ENCODE results near the gene NTN1.
A peak's percentile ranks its signal among the peaks of the same experiment; 100 is the strongest.
"Not testable (repeated sequence)": the region's sequence is repeated elsewhere in the genome, so short reads cannot be mapped to it uniquely, and the experiment has no call there.

The NTN1 gene

GRCh38 chr17:9090641-9091096 is 69.4 kb downstream of the NTN1 start:
- DNase-seq = no peak

GRCh38 chr17:9094193-9094592 is 72.9 kb downstream of the NTN1 start:
- no peak for DNase-seq

DNA sequence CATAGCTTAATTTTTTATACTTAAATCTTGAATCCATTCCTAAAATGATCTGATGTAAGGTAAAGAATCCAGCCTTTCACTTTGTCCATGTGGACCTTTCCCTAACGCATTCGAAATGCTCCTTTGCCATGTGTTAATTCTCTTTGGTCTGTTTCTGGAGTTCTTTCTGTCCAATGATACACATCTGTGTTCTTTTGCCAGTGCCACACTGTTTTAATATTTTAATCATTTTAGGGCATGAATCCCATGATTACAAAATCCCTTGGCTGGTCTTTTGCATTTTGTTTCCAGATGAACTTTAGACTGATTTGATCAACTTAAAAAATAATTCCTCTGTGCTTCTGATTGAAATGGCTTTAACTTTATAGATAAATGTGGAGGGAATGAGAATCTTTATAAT is 74.1 kb downstream of the NTN1 start:
- DNase-seq = no peak

DNA sequence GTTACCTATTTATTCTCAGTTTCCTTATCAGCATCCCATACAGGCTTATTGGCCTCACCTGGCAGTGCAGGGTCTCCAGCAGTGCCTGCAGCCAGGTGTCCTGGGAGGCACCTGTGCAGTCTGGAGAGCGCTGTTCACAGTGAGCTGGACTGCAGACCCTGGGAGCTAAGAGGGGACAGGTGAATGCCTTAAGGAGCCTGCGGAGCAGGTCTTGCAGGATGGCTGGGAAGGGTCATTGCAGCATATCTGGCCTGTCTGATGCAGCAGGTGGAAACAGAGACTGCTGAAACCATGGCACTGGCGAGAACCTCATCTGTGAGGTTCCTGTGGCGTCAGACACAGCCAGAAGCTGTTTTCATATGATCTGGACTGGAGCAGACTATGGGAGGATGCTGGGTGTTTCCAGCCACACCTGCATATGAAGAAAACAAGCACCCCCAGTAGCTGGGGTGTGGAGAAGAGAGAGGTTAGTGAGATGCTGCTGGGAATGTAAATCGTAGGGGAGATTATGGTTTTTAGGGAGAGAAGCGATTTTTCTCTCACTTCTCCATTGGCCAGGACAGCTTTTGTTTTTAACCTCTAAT is 77.0 kb downstream of the NTN1 start:
- DNase-seq = no peak

DNA sequence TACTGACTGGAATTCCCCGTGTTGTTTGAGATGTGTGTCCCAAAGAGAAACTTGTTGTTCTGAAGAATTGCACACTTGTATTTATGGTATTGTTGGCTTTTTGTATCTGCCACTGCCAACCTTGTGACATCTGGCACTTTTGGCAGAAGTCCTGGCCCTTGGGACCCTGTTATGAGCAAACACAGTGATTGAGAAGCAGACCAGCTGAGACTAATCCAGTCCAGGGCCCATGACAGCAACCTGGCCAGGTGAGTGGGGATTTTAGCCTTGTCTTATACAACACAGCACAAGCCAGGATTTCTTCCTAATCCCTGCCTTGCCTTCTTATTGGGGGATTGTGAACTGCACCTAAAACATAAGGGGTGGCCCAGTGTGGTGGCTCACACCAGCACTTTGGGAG is 80.0 kb downstream of the NTN1 start:
- DNase-seq = no peak

GRCh38 chr17:9103193-9103592 is 81.9 kb downstream of the NTN1 start:
- not testable (repeated sequence) for DNase-seq

DNA sequence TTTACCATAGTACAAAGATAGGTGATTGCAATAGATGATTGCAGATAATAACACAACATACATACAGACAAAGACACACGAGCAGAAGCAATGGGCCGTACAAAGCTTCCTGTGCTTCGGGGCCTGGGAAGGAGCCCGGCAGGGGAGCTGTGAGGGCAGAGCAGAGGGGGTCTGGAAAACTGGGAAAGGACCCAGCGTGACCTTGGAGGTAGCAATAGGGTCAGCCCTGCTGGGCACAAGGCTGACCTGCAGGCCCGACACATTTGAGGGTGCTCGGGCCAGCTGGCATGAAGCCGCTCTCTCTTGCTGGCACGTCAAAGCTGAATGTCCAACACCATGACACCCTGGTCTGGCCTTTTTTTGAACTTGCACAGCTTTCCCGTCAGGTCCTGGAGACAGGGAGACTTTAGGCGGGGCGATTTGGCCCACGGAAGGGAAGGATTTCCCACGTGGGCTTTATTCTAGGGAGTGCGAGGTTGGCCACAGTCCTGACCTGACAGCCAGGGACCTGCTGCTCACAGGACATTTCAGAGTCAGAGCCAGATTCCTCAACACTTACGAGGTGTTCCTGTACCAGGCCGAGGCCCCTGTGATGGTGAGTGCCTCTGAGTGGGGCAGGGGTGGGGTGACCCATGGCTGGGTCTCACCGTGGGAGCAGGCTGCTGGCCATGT is 83.2 kb downstream of the NTN1 start:
- DNase-seq = no peak

- DNase-seq = no peak
These were observed 84.0 kb downstream of the NTN1 start for GRCh38 chr17:9105068-9105868.

DNA sequence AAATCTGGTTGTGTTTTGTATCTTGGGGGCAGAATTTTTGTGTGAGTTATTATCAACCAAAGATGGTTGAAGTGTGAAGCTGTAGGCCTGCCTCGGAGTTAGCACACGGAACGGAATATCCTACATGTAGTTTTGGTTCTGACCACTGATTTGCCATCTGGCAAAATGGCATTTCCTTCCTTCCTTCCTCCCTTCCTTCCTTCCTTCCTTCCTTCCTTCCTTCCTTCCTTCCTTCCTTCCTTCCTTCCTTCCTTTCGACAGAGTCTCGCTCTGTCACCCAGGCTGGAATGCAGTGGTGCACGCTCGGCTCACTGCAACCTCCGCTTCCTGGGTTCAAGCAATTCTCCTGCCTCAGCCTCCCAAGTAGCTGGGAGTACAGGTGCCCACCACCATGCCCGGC is 85.0 kb downstream of the NTN1 start:
- not testable (repeated sequence) for DNase-seq

DNA sequence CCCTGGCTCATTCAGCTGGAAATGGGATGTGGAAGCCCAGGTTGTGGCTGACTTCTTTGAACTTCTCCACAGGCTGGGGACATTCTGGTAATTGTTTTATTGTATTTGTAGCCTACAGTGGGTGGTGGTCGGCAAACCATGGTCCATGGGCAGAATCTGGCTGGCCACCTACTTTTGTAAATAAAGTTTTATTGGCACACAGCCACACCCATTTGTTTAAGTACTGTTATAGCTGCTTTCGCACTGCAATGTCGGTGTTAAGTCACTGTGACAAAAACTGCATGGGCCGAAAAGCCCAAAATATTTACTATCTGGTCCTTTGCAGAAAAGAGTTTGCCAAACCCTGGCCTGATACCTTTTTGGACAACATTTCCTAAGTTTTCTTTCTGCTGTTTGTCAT is 86.2 kb downstream of the NTN1 start:
- DNase-seq = no peak

DNA sequence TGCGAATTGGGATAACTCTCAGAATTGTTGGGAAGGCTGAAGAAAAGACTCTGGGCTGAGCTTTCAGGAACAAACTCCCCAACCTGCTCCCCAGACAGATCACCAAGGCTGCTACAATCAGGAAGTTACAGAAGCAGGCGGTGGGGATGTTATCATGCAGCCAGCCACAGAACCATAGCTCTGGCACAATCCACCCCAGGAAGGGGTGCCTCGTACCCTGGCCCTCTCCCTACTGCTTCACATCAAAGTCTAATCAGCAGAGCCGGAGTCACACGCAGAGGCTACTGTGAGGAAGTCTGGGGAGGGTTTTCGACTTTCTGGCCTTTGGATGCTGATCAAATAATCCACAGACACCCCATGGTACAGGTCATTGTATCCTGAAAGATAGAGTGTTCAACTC is 86.8 kb downstream of the NTN1 start:
- no peak for DNase-seq

DNA sequence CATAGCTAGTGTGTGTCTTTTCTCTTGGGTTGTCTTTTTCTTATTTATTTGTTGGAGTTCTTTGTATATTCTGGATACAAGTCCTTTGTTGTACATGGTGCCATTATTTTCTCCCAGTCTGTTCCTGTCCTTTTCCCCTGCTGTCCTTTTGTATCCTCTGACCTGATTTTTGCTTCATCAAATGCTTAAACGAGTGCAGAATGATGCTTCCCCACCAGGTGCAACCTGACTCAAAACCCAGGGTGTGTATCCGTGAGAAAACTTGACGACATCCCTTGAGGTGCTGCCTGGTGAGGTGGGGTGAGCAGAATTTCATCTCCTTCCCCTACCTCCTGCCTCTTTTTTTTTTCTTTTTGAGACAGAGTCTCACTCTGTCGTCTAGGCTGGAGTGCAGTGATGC is 88.6 kb downstream of the NTN1 start:
- no peak for DNase-seq

DNA sequence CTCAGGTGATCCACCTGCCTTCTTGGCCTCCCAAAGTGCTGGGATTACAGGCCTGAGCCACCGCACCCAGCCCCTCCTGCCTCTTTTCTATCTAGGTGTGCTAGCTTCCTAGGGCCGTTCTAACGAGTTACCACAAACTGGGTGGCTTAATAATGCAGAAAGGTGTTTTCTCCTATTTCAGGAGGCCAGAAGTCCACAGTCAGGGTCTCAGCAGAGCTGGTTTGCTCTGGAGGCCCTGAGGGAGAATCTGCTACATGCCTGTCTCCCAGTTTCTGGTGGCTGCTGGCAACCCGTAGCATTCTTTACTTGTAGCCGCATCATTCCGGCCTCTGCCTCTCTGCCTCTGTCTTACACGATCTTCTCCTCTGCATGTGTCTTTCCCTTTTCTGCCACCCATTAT is 89.2 kb downstream of the NTN1 start:
- DNase-seq = no peak

DNA sequence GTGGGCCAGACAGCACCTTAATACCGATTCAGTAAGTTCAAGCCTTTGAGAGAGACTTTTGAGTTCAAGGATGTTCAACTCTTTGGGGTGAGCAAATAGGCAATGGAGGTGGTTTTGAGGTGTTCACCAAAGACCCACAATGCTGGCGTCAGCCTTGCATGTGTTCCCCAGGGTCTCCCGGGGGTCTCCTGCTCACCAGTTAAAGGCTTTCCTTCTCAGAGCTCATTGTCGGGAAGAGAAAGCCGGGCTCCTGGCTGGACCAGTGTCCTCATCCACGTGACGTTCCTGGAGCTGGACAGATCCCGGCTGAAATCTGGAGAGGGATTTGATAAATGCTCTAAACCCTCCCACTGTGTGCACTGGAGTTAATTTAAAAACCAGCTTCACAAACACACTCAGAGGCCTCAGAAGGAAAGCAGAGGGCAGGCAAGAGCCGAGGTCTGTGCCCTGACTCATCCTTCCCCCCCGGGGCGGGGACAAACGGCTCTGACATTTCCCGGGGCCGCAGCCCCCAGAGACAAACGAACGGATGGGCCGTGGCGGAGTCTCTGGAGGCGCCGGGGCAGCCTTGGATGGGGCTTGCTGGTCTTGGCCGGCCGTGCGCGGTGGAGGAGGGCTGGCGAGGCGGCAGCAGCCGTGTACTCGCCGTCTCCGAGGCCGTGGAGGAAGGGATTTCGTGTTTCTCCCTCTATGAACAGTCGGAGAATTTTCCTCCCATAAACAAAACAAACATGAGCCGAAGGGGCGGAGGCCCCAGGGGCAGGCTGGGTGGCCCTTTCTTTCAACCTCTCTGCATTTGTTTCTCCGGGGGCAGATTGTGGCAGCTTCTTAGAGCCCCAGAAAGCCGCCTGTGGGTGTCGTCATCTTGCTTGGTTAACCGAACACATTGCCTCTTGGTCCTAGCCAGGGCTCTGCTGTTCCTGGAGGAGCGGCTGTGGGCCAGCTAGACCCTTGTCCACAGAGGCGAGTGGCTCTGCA is 94.2 kb downstream of the NTN1 start:
- peak; percentile 6 to 11 for DNase-seq

DNA sequence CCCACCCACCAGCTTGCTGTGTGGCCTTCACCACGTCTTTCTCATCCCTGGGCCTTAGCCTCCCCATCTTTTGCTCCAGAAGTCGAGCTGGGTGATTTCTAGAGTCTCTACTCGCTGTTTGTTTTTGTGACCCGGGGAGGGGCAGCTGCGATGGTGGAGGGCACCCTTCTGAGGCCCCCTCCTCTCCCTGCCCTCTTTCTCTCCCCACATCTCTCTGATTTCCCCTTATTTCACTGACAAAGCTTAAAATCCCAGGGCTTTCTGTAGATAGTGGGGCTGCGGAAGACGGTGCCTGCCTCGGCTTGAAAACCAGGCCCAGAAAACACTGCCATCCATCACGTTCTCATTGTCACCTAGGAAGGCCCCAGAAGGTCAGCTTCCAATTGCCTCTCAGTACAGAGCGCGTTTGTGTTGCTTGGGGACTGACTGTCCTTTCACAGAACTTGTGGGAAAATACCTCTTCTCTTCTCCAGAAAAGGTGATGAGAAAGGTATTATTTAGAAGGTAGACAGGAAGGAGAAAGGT is 95.1 kb downstream of the NTN1 start:
- no peak for DNase-seq

DNA sequence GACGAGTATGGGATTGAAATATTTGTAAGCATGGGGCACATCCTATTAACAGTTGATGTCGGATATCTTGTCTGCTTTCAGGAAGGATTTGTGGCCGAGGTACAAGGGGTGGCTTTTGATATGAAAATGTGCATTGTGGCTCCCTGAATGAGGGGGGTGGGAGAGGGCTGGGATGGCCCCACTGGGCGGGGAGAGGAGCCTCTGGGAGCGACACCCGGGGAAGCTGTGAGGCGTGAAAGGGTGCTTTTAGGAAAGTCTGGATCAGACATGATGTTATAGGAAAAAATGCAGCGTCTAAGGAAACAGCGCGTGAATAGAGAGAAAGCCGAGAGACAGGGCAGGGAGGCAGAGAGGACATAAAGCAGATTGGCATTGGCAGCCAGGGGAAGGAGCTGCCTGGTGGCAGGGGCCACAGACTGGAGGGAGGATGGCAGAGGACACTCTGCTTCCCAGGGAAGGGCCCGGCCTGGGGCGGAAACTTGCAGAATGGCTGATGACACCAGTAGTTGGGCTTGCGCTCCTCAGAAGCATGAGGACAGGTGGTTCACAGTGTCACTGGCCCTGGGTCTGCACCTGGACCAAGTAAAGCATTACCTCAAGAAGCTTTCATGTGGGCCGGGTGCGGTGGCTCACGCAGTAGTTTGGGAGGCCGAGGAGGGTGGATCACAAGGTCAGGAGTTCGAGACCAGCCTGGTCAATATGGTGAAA is 95.7 kb downstream of the NTN1 start:
- DNase-seq = no peak

GRCh38 chr17:9120471-9120870 is 99.2 kb downstream of the NTN1 start:
- DNase-seq = no peak

- no peak for DNase-seq
These were observed 100.0 kb downstream of the NTN1 start for GRCh38 chr17:9121186-9121820.

DNA sequence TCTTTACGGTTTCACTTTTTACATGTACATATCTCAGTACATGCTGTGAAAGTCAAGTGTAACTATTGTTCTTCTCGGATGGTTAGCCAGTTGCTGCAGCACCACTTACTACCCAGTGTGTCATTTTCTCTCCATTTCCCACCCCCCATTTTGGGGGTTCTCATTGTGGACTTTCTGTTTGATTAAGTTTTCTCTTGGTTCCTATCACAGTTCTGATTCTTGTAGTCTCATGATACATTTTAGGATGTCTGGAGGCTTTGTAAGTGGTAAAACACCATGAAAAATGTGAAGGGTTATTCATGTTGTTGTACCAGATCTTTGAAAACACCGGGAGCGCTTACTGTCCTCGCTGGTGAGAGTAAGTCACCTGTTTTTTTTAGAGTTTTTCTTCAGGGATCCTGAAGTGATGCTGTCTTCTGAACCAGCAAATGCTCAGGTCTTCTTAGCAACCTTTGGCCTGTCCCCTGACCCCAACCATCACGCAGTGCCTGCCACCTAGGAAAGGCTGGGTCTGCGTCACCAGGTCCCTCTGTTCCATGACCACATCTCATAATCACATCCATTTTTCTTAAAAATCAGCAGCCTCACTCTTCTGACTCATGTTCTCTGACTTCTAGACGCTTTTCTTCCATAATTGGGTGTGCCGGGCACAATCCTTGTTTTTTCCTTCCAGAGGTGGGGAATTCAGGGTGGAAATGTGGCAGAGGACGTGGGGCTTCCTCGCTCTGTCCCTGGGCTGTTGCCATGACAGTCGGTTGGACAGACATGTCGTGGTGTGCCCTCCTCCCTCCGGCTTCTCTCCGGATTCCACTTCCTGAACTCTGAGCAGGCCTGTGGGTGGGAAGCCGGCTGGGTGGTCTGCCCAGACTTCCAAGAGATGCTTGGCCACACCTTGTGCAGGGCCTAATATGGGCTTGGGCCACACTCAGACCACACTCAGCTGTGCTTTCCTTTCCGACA is 102.6 kb downstream of the NTN1 start:
- no peak for DNase-seq

GRCh38 chr17:9124554-9124935 is 103.2 kb downstream of the NTN1 start:
- no peak for DNase-seq

Measured in activated CD4-positive, alpha-beta T cell treated with anti-CD3 and anti-CD28 coated beads, Interleukin-2, amount 50 U/mL, for 4 hours (primary cell).